ENCODE results near the gene UNG. TPM values are rescaled to one million over a fixed set of nuclear protein-coding genes. Genes with fewer than 3 reads are reported as not detected.

The UNG gene
- polyA plus RNA-seq, 2 of the 4 experiments (the other 2 are of a cell fraction): 55.6 to 77.6 TPM

GRCh38 chr12:109102491-109102890 is 5.1 kb downstream of the UNG start:
- Histone ChIP-seq H3K4me2 (no peak overlapping the region), H3K9me3 (no peaks in the 10 kb centered on the region), H3K27ac (no peak overlapping the region), H3K4me3 (no peak overlapping the region), H3K4me1 (peaks cover 7% of the 10 kb centered on the region; the same call in 2 of the 3 replicates)
- ATAC-seq (no peak), DNase-seq (ENCODE audit: low read depth in 1 of 2, low spot score in 1 of 2) (no peak), FAIRE-seq (no peak)
- no peak for TF ChIP-seq PBX3 (IDR thresholded peaks at IDR 0.05)
- TF ChIP-seq ZFP36 (IDR thresholded peaks at IDR 0.05; ENCODE audit: borderline replicate concordance, partially characterized antibody): no peak
- TF ChIP-seq GATA3 (IDR thresholded peaks at IDR 0.05; ENCODE audit: borderline replicate concordance): no peak
- no peak for TF ChIP-seq RNF2 (IDR thresholded peaks at IDR 0.05; ENCODE audit: borderline replicate concordance, low read depth)
- no peak for TF ChIP-seq BHLHE40 (IDR thresholded peaks at IDR 0.05; ENCODE audit: low read depth, low read length)
- TF ChIP-seq FOSB (CRISPR knock-in tag; IDR thresholded peaks at IDR 0.05): no peak
- TF ChIP-seq RARB (CRISPR knock-in tag; IDR thresholded peaks at IDR 0.05): no peak
- no peak for TF ChIP-seq RAD21 (conservative IDR thresholded peaks at IDR 0.05 in 1 of 2, IDR thresholded peaks at IDR 0.05 in 1 of 2)
- no peak for TF ChIP-seq BCL3 (IDR thresholded peaks at IDR 0.05)
- no peak for TF ChIP-seq FOXS1 (CRISPR knock-in tag; IDR thresholded peaks at IDR 0.05)
- TF ChIP-seq ZSCAN20 (CRISPR knock-in tag; IDR thresholded peaks at IDR 0.05): no peak
- no peak for TF ChIP-seq TFCP2L1 (CRISPR knock-in tag; IDR thresholded peaks at IDR 0.05)
- TF ChIP-seq NFE2L2 (conservative IDR thresholded peaks at IDR 0.05; ENCODE audit: low read length): no peak
- no peak for TF ChIP-seq JUN (IDR thresholded peaks at IDR 0.05)
- ChIA-PET POLR2A (interaction anchor here (1.0 kb wide), 1 partner anchor 9 kb away, joined by 3 read pairs; no protein-coding TSS in a partner anchor), CTCF (interaction anchor here (1.5 to 2.1 kb wide), 3 partner anchors 8 to 10 kb away, joined by 3 to 13 read pairs (median 5); partner anchors contain the start of gene ALKBH2)
- 90% methylated on average over 3 of the region's 3 CpGs for WGBS (ENCODE audit: missing lambda C conversion rate)

- Histone ChIP-seq H3K4me1 (peaks cover under 1% of the 10 kb centered on the region; the same call in 2 of the 3 replicates), H3K4me2 (no peak overlapping the region), H3K4me3 (no peak overlapping the region), H3K27ac (no peak overlapping the region), H3K9me3 (no peaks in the 10 kb centered on the region)
- FAIRE-seq: no peak
- CTCF ChIA-PET: interaction anchor here (1.1 to 1.4 kb wide), 2 partner anchors 16 to 289 kb away, joined by 3 to 4 read pairs; no protein-coding TSS in a partner anchor
- POLR2A ChIA-PET: no interaction called here
- ATAC-seq: no peak
- TF ChIP-seq FOSL2 (IDR thresholded peaks at IDR 0.05) (no peak), FOSL2 (CRISPR knock-in tag; IDR thresholded peaks at IDR 0.05) (no peak), EHF (CRISPR knock-in tag; IDR thresholded peaks at IDR 0.05) (no peak), TFCP2L1 (CRISPR knock-in tag; IDR thresholded peaks at IDR 0.05) (no peak), ATOH8 (CRISPR knock-in tag; IDR thresholded peaks at IDR 0.05; ENCODE audit: low read depth) (no peak), GATA3 (IDR thresholded peaks at IDR 0.05; ENCODE audit: borderline replicate concordance) (no peak), KDM1A (IDR thresholded peaks at IDR 0.05; ENCODE audit: low read depth) (no peak), BCL3 (IDR thresholded peaks at IDR 0.05) (no peak), CBX2 (IDR thresholded peaks at IDR 0.05; ENCODE audit: borderline replicate concordance, low read depth) (no peak), POLR2A (IDR thresholded peaks at IDR 0.05; ENCODE audit: low read length) (no peak), JUN (IDR thresholded peaks at IDR 0.05) (no peak), CBX8 (IDR thresholded peaks at IDR 0.05) (no peak), HOXB5 (CRISPR knock-in tag; IDR thresholded peaks at IDR 0.05) (no peak), RAD21 (conservative IDR thresholded peaks at IDR 0.05 in 1 of 2, IDR thresholded peaks at IDR 0.05 in 1 of 2) (no peak), ZFP36 (IDR thresholded peaks at IDR 0.05; ENCODE audit: borderline replicate concordance, partially characterized antibody) (no peak), MAZ (IDR thresholded peaks at IDR 0.05; ENCODE audit: borderline replicate concordance, low read depth, low read length) (no peak), USF2 (IDR thresholded peaks at IDR 0.05) (no peak), NR3C1 (IDR thresholded peaks at IDR 0.05) (no peak), ZSCAN20 (CRISPR knock-in tag; IDR thresholded peaks at IDR 0.05) (no peak), TP53 (CRISPR knock-in tag; IDR thresholded peaks at IDR 0.05) (no peak)
- no peak for DNase-seq (ENCODE audit: low read depth in 1 of 2, low spot score in 1 of 2)
- 94% methylated on average over 5 of the region's 5 CpGs for WGBS (ENCODE audit: missing lambda C conversion rate)
Measured at GRCh38 chr12:109105176-109105575, 7.8 kb downstream of the UNG start.

All from A549 (cell line).